GM12875 (cell line): Measurements from ENCODE around the gene CPSF3.

Experiments used
- H3K4me3 ChIP-seq: one replicate; pipeline ENCODE4 v1.5.1; 2011; ENCODE audit warnings: low read depth, low read length, control low read depth
- CTCF ChIP-seq: IDR thresholded peaks from 2 replicates; pipeline ENCODE4 v1.5.1; 2011; ENCODE audit warnings: low read depth, mild to moderate bottlenecking, control low read depth, inconsistent platforms, low read length, moderate library complexity, borderline replicate concordance; ENCODE audit not compliant: insufficient read depth

CPSF3 gene

GRCh38 chr2:9439536-9439935, 16.1 kb downstream of the CPSF3 start:
- TF ChIP-seq CTCF = no peak
- no peak overlapping the region for H3K4me3 ChIP-seq

- no peak overlapping the region for H3K4me3 ChIP-seq
- no peak for TF ChIP-seq CTCF
These were observed 16.7 kb downstream of the CPSF3 start for GRCh38 chr2:9440058-9440727.

GRCh38 chr2:9441556-9441955, 18.1 kb downstream of the CPSF3 start:
- no peak overlapping the region for H3K4me3 ChIP-seq
- no peak for TF ChIP-seq CTCF

- TF ChIP-seq CTCF = no peak
- no peak overlapping the region for H3K4me3 ChIP-seq
These were observed 20.1 kb downstream of the CPSF3 start for GRCh38 chr2:9443526-9443925.

- TF ChIP-seq CTCF = no peak
- H3K4me3 ChIP-seq = no peak overlapping the region
These were observed 21.6 kb downstream of the CPSF3 start for GRCh38 chr2:9445089-9445488.

- no peak overlapping the region for H3K4me3 ChIP-seq
- TF ChIP-seq CTCF = no peak
These were observed 27.8 kb downstream of the CPSF3 start for GRCh38 chr2:9451231-9451630.

- no peak overlapping the region for H3K4me3 ChIP-seq
- TF ChIP-seq CTCF = no peak
These were observed 37.1 kb downstream of the CPSF3 start for GRCh38 chr2:9460441-9461017.
